Choroid plexus epithelial cell (primary cell): Measurements from ENCODE around the gene EIF3K.

Experiments
- DNase-seq: peaks from one replicate; pipeline ENCODE4 v3.0.0-alpha.2; 2010; ENCODE audit warnings: low read depth
- H3K4me3 ChIP-seq: 2 replicates; pipeline ENCODE4 v1.5.1; 2011; ENCODE audit warnings: low read depth, mild to moderate bottlenecking, control low read depth, low read length, moderate library complexity
- CTCF ChIP-seq: conservative IDR thresholded peaks from 2 replicates; pipeline ENCODE4 v1.5.1; 2011; ENCODE audit warnings: low read depth, mild to moderate bottlenecking, control low read depth, inconsistent platforms, low read length, moderate library complexity

Gene EIF3K

DNA sequence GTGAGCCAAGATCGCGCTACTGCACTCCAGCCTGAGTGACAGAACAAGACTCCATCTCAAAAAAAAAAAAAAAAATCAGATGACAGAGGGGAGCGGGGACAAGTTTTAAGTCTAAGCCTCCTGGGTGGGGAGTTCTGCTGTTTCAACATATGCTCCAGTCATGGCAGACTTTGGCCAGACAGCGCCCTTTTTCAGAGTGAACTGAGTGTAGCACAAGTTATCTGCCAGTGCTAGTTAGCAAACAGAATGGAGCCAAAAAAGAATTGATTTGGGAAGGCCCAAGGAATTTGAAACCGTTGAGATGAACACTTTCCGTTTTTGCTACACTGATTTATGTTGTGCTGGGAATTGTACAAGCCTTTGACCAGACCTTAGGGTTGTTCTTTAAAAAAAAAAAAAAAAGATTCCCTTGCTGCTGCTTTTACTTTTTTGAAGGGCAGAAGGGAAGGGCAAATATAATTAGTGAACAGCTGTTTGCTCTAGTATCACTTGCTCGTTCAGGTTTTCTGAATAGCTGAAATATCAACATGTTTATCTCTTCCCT lies 34.1 kb downstream of the EIF3K start:
- peak; percentile 49 for DNase-seq
- TF ChIP-seq CTCF, result peak; percentile 3
- H3K4me3 ChIP-seq, result no peak overlapping the region

DNA sequence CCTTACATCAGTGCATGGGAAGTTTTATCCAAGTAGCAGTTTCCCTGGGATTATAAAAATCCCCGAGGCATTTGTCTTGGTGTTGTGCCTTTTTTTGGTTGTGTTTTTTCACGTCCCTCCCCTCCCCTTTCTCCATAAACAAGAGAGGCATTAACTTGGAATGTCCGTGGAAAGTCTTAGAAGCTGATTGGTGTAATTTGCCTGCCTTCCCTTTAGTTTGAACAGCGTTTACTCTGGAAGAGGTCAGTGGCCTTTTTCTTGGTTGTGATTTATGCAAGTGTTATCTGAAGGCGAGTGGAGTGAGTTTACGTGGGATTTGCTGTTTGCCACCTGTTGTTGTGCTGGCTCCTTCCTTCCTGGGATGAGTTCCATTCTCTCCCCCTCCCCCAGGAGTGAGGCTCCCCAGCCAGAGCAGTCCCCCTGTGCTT lies 35.7 kb downstream of the EIF3K start:
- no peak for DNase-seq
- H3K4me3 ChIP-seq, result no peak overlapping the region
- no peak for TF ChIP-seq CTCF

GRCh38 chr19:38655148-38655824 lies 36.3 kb downstream of the EIF3K start:
- H3K4me3 ChIP-seq, result no peak overlapping the region
- DNase-seq, result no peak
- no peak for TF ChIP-seq CTCF

- no peak for TF ChIP-seq CTCF
- peak; percentile 84 for DNase-seq
- H3K4me3 ChIP-seq, result no peak overlapping the region
These were observed 37.4 kb downstream of the EIF3K start for GRCh38 chr19:38656171-38656981.

DNA sequence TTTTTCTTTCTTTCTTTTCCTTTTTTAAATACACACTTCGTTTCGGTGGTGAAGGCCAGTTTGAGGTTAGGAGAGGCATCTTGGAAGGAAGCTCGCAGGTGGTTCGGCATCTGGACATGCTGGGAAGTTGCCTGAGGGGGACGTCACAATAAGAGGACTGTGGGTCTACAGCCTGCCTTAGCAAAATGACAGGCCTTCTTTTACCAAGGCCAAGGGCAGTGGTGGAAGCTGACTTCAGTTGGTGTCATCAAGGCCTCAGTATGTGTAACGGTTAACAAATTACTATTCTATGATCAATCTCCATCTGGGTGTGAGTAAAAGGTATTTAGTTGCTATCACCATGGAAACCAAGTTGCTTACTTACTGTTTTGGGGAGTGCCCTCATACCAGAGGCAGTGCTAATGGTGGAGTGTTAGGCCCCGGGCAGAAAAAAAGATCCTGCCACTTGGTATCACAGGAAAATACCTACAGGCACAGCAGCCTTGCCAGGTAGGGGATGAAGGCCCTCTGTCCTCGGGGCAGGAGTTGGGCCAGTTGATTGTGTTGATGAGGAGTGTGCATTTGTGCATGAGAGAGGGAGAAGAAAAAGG lies 38.7 kb downstream of the EIF3K start:
- H3K4me3 ChIP-seq, result no peak overlapping the region
- no peak for TF ChIP-seq CTCF
- DNase-seq, result peak; percentile 71

DNA sequence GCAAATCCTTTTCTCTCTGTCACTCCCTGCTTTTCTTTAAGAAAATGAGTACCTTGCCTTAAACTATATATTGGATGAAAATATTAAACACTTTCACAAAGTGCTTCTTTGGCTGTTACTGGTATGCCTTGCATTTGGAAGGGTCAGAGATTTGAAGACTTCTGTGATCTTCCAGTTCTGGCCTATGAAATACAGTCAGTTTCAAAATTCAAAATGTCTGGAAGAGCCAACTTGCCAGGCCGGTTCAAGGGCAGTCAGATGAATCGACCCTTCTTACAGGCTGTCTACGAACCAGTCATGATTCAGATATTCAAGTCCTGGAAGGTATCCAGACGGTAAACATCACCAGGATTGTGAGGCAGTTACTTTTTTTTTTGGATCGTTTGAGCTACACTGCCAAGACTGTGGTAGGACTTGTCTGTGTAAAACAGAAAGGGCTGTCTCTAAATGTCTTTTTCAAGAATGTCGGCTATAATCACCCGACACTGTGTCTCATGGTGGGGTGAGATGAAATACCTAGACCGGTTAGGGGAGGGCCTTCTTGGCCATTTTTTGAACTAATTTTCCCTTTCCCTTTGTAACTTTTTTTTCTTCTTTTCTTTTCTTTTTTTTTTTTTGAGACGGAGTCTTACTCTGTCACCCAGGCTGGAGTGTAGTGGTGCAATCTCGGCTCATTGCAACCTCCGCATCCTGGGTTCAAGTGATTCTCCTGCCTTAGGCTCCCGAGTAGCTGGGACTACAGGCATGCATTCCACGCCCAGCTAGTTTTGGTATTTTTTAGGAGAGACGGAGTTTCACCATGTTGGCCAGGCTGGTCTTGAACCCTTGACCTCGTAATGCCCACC lies 39.7 kb downstream of the EIF3K start:
- DNase-seq, result peak; percentile 100
- H3K4me3 ChIP-seq, result peak overlapping the region; percentile 28
- TF ChIP-seq CTCF, result no peak
